PC-3 (cell line): Measurements from ENCODE around the gene WDR62. TPM values are rescaled to one million over a fixed set of nuclear protein-coding genes. Genes with fewer than 3 reads are reported as not detected.

ENCODE experiments used
- ATAC-seq: fragments of 200-7000 bp; cut with Tn5 transposase; 2 replicates; pipeline ENCODE4 v1.9.1; 2020; ENCODE audit warnings: mild to moderate bottlenecking, moderate library complexity
- BruUV-seq: library from RNA; stranded (reverse); fragments of 400-500 nt; replicated peaks from 2 replicates; lab custom pipeline; 2021; lab: Mats Ljungman, UMichigan
- CTCF ChIA-PET: fragments of 300-600 bp; sonication (Branson Sonifier 250); formaldehyde crosslinking; loops from one replicate; lab custom pipeline; 2022; ENCODE audit warnings: antibody characterized with exemption; lab: Charles Lee
- POLR2A ChIA-PET: fragments of 300-600 bp; sonication (Branson Sonifier 250); formaldehyde crosslinking; loops from one replicate; lab custom pipeline; 2022; ENCODE audit warnings: antibody characterized with exemption; ENCODE audit not compliant: unreplicated experiment; lab: Charles Lee
- DNase-seq: peaks from one replicate; pipeline ENCODE4 v3.0.0-alpha.2; 2015
- H2AFZ ChIP-seq: fragments of 300-600 bp; sonication (generic); 2 replicates; pipeline ENCODE4 v1.6.0; 2016; ENCODE audit warnings: antibody characterized with exemption, low read length
- H3F3A ChIP-seq: fragments of 300-600 bp; sonication (generic); one replicate; pipeline ENCODE4 v1.6.0; 2017; ENCODE audit warnings: antibody characterized with exemption, low read length, control low read depth, mild to moderate bottlenecking; ENCODE audit not compliant: unreplicated experiment
- H3K27ac ChIP-seq: fragments of 300-600 bp; sonication (generic); 2 replicates; pipeline ENCODE4 v1.5.1; 2016; ENCODE audit warnings: mild to moderate bottlenecking, low read length
- H3K27me3 ChIP-seq: fragments of 300-600 bp; sonication (generic); 2 replicates; pipeline ENCODE4 v1.6.1; 2016; ENCODE audit warnings: low read length, mixed read lengths
- H3K36me3 ChIP-seq: fragments of 300-600 bp; sonication (generic); 2 replicates; pipeline ENCODE4 v1.6.1; 2016; ENCODE audit warnings: low read depth, mixed run types, low read length, mixed read lengths
- H3K4me1 ChIP-seq: fragments of 300-600 bp; sonication (generic); 2 replicates; pipeline ENCODE4 v1.5.1; 2016; ENCODE audit warnings: low read length; ENCODE audit not compliant: insufficient read depth
- H3K4me2 ChIP-seq: fragments of 300-600 bp; sonication (generic); 2 replicates; pipeline ENCODE4 v1.6.0; 2016; ENCODE audit warnings: low read length
- H3K4me3 ChIP-seq: fragments of 300-600 bp; sonication (generic); 2 replicates; pipeline ENCODE4 v1.5.1; 2016; ENCODE audit warnings: mild to moderate bottlenecking, low read length, mixed read lengths
- H3K79me2 ChIP-seq: fragments of 300-600 bp; sonication (generic); 2 replicates; pipeline ENCODE4 v1.6.1; 2017; ENCODE audit warnings: low read length, mixed read lengths
- H3K9ac ChIP-seq: fragments of 300-600 bp; sonication (generic); 2 replicates; pipeline ENCODE4 v1.6.0; 2016; ENCODE audit warnings: mild to moderate bottlenecking, low read length
- H3K9me2 ChIP-seq: fragments of 300-600 bp; sonication (generic); replicated peaks from 2 replicates; pipeline ENCODE4 v1.6.1; 2016; ENCODE audit warnings: mixed run types, low read length, mixed read lengths
- H3K9me3 ChIP-seq: fragments of 300-600 bp; sonication (generic); 2 replicates; pipeline ENCODE4 v1.6.1; 2016; ENCODE audit warnings: low read length, mixed read lengths
- H4K20me1 ChIP-seq: fragments of 300-600 bp; sonication (generic); 2 replicates; pipeline ENCODE4 v1.6.1; 2016; ENCODE audit warnings: low read length, mixed read lengths
- EZH2 ChIP-seq: fragments of 300-600 bp; sonication (generic); IDR thresholded peaks from one replicate; pipeline ENCODE4 v1.6.1; 2017; ENCODE audit warnings: antibody characterized with exemption, mild to moderate bottlenecking, low read length; ENCODE audit not compliant: unreplicated experiment
- EZH2phosphoT487 ChIP-seq: fragments of 300-600 bp; sonication (generic); IDR thresholded peaks from 2 replicates; pipeline ENCODE4 v1.6.1; 2018; ENCODE audit warnings: mild to moderate bottlenecking, antibody characterized with exemption, low read length, borderline replicate concordance
- intact Hi-C: fragments of 100-400 bp; cut with micrococcal nuclease; formaldehyde crosslinking; loops from 2 replicates; pipeline ENCODE4 v1.9.0; 2023
- total RNA-seq: library from RNA; depleted of rRNA; stranded (reverse); fragments of >200 nt; gene quantifications from 2 replicates; pipeline ENCODE4 v1.2.3, GENCODE V29; 2014
- TF ChIP-seq, protein P1 (sequence below): fragments of 300-600 bp; sonication (generic); conservative IDR thresholded peaks from 2 replicates; pipeline ENCODE4 v1.5.1; 2017; ENCODE audit warnings: antibody characterized with exemption, low read depth, mild to moderate bottlenecking, low read length

The WDR62 gene
- total RNA-seq, 1 experiment from 2014 or later = 13.9 TPM

DNA sequence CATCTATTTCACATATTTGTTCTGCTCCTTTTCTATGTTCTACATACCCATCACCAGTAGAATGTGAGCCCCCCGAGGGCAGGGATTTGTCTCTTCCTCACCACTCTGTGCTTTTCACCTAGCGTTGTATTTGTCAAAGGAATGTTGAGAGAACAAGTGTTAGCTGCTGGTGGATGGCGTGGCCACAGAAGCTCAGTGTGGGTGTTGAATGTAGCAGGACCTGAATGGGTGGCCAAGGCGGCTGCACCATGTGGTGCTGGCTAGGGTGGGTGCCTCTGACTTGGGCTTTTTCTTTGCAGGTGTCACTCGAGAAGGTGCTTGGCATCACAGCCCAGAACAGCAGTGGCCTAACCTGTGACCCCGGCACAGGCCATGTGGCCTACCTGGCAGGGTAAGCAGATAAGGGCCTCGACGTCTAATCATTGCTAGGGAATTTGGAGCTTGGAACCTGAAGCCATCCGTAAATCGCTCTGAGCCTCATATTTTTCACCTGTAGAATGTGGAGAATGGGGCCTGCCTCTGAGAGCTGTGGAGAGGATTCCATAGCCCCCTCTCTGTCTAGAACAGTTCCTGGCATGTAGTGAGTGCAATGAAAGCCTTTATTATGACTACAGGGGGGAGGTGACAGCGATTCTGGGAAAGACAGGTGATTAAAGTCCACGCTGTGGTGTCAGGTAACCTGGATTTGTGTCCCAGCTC is 3.9 kb downstream of the WDR62 start:
- no peaks in the 10 kb centered on the region for H3K27me3 ChIP-seq
- DNase-seq (no peak), ATAC-seq (no peak)
- no peak overlapping the region for H3K27ac ChIP-seq
- no TSS peak for BruUV-seq
- no peak overlapping the region for H3K9ac ChIP-seq
- H3K4me1 ChIP-seq = peaks cover 6% of the 10 kb centered on the region
- H4K20me1 ChIP-seq = no peaks in the 10 kb centered on the region
- no peak overlapping the region for H3K4me3 ChIP-seq
- peaks cover 33% of the 10 kb centered on the region for H3K79me2 ChIP-seq
- H3K9me2 ChIP-seq = no peaks in the 10 kb centered on the region
- H3K9me3 ChIP-seq = no peaks in the 10 kb centered on the region
- TF ChIP-seq, protein P1, sequence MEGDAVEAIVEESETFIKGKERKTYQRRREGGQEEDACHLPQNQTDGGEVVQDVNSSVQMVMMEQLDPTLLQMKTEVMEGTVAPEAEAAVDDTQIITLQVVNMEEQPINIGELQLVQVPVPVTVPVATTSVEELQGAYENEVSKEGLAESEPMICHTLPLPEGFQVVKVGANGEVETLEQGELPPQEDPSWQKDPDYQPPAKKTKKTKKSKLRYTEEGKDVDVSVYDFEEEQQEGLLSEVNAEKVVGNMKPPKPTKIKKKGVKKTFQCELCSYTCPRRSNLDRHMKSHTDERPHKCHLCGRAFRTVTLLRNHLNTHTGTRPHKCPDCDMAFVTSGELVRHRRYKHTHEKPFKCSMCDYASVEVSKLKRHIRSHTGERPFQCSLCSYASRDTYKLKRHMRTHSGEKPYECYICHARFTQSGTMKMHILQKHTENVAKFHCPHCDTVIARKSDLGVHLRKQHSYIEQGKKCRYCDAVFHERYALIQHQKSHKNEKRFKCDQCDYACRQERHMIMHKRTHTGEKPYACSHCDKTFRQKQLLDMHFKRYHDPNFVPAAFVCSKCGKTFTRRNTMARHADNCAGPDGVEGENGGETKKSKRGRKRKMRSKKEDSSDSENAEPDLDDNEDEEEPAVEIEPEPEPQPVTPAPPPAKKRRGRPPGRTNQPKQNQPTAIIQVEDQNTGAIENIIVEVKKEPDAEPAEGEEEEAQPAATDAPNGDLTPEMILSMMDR = no peak
- no peak for TF ChIP-seq EZH2phosphoT487
- no peak for TF ChIP-seq EZH2
- ChIA-PET POLR2A (no interaction called here), CTCF (no interaction called here)
- intact Hi-C loops = loop anchor here (10.0 kb wide), 1 partner anchor 124 kb away; the partner anchor contains the start of gene LRFN3
- H3F3A ChIP-seq = no peaks in the 10 kb centered on the region
- H3K36me3 ChIP-seq = peaks cover 7% of the 10 kb centered on the region; the same call in 1 of the 2 replicates
- no peak overlapping the region for H2AFZ ChIP-seq
- H3K4me2 ChIP-seq = no peak overlapping the region

DNA sequence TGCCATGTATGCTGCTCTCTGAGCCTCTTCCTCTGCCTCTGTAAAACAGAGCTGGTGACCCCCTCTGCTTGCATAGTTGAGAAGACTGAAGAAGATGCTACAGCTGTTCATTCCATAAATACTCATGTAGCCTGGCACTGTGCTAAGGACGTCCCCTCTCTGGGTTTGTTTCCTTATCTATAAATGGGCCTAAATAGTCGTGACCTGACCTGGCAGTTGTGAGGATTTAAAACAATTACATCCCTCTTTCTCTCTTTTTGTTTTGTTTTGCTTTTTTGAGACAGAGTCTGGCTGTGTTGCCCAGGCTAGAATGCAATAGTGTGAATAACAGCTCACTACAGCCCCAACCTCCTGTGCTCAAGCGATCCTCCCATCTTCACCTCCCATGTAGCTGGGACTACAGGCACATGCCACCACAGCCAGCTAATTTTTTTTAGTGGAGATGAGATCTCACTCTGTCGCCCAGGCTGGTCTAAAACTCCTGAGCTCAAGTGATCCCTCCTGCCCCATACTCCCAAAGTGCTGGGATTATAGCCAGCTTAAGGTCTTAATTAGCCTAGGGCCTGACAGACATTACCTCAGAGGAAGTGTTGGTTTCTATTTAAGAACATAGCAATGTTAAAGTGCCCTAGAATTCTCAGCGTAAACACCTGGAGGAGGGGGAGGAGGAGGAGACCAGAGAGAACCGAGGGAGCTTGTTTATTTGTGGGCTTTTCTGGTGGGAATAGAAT is 4.6 kb downstream of the WDR62 start:
- H3K9ac ChIP-seq = no peak overlapping the region
- no peaks in the 10 kb centered on the region for H3K9me3 ChIP-seq
- H3K27ac ChIP-seq = no peak overlapping the region
- H3K4me3 ChIP-seq = no peak overlapping the region
- no TSS peak for BruUV-seq
- H3F3A ChIP-seq = no peaks in the 10 kb centered on the region
- peaks cover 6% of the 10 kb centered on the region for H3K4me1 ChIP-seq
- TF ChIP-seq, protein P1 = no peak
- TF ChIP-seq EZH2phosphoT487 (no peak), EZH2 (no peak)
- ATAC-seq (no peak), DNase-seq (no peak)
- no peaks in the 10 kb centered on the region for H4K20me1 ChIP-seq
- no peak overlapping the region for H3K4me2 ChIP-seq
- H3K36me3 ChIP-seq = peaks cover 7% of the 10 kb centered on the region; the same call in 1 of the 2 replicates
- H3K79me2 ChIP-seq = peaks cover 33% of the 10 kb centered on the region
- ChIA-PET CTCF (no interaction called here), POLR2A (no interaction called here)
- H2AFZ ChIP-seq = no peak overlapping the region
- no peaks in the 10 kb centered on the region for H3K27me3 ChIP-seq
- H3K9me2 ChIP-seq = no peaks in the 10 kb centered on the region
- intact Hi-C loops = loop anchor here (10.0 kb wide), 1 partner anchor 125 kb away; the partner anchor contains the start of gene LRFN3

DNA sequence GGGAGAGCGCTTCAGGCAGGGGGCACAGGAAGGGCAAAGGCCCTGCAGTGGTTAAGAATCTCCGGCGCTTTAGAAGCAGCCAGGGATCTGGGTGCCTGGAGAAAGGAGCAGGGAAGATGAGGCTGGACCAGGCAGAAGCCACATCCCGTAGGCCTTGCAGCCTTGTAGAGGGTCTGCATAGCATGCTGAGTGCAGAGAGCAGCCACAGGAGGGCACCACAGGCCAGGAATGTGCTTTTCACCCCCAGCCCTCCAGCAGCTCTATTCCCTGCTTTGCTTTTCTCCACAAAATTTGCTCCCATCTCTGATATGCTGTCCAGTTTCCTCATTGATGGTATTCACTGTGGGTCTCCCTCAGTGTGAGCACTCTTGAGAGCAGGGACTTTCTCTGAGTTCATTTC is 5.7 kb downstream of the WDR62 start:
- Histone ChIP-seq H3K4me1 (peaks cover 6% of the 10 kb centered on the region), H2AFZ (no peak overlapping the region), H3K9me3 (no peaks in the 10 kb centered on the region), H3K27me3 (no peaks in the 10 kb centered on the region), H3K79me2 (peaks cover 30% of the 10 kb centered on the region), H3K36me3 (peaks cover 11% of the 10 kb centered on the region; the same call in 1 of the 2 replicates), H3K9ac (no peak overlapping the region), H3K27ac (no peak overlapping the region), H4K20me1 (no peaks in the 10 kb centered on the region), H3K9me2 (no peaks in the 10 kb centered on the region), H3K4me2 (no peak overlapping the region), H3F3A (no peaks in the 10 kb centered on the region), H3K4me3 (no peak overlapping the region)
- intact Hi-C loops = loop anchor here (2.0 kb wide), 1 partner anchor 52 kb away; no protein-coding TSS in a partner anchor
- CTCF ChIA-PET = no interaction called here
- ATAC-seq = peak; percentile 65
- TF ChIP-seq EZH2 = no peak
- TF ChIP-seq, protein P1 = peak; percentile 60
- BruUV-seq = no TSS peak
- POLR2A ChIA-PET = no interaction called here
- peak; percentile 42 for DNase-seq
